Skeletal muscle cell (primary cell): Measurements from ENCODE around the gene ADARB2.

Experiments
- DNase-seq: peaks from one replicate; pipeline ENCODE4 v3.0.0-alpha.2; 2010; ENCODE audit warnings: low read depth
- H3K4me3 ChIP-seq: 2 replicates; pipeline ENCODE4 v1.5.1; 2011; ENCODE audit warnings: low read depth, mild to moderate bottlenecking, control low read depth, low read length, moderate library complexity

The ADARB2 gene

DNA sequence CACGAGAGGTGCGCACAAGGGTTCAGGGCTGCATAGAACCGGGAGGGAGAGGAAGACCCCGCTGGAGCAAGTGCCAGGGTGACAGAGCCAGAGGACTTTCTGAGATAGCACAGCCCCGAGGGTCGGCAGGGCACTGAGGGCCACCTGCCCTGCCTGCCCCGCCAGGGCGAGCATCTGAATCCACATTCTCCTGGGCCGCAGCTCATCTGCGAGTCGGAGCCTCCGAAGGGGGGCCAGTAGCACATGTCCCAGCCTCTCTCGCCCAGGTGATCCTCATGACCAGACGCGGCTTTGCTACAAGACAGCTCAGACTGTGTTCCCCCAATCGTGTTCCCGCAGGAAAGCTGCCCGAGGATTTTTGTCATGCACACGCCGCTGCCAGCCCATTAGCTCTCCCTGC is 71.2 kb downstream of the ADARB2 start:
- H3K4me3 ChIP-seq, result no peak overlapping the region
- no peak for DNase-seq

DNA sequence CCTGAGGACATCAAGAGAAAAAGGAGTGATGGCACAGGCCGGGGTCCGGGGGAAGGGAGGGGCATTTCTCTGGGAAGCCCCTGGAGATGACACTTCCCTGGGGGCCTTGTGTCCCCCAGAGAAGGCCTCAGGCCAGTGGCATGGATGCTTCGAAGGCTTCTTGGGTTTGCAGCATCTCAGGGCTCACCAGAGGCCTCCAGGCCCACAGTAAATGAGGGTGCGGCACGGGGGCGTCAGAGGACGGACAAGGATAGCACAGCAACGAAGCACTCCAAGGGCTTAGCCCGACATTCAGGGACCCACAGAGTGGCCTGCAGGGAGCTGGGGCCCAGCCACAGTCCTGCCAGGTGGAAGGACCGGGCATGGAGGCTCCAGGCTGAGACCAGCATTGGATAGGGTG is 71.6 kb downstream of the ADARB2 start:
- H3K4me3 ChIP-seq, result no peak overlapping the region
- DNase-seq, result no peak

DNA sequence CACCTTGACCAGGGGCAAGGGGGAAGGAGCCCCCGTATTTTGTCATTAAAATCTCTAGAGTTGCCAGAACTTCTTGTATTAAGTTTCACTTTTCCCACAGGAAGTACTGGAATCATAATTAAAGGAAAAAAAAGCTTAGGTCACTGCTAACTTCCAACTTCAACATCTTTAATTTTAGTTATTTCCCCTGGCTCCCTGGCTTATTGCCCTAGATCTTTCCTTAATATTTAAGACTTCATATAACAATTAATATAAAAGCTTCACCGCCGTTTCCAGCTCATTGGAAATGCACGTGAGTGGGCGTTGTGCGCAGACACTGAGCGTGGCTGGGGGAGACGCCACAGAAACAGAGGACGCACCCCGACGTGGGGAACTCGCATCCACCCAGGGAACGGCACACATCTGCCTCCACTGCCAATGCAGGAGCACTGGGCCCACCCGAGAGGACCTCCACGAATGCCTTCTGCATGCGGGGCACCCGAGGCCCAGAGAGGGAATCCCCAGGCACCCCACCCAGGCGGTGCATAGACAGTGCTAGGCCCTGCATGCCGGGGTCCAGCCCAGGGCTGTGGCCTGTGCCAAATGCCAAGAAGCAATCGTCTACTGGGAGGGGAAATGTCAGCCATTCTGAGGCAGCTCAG is 72.2 kb downstream of the ADARB2 start:
- DNase-seq, result no peak
- no peak overlapping the region for H3K4me3 ChIP-seq

DNA sequence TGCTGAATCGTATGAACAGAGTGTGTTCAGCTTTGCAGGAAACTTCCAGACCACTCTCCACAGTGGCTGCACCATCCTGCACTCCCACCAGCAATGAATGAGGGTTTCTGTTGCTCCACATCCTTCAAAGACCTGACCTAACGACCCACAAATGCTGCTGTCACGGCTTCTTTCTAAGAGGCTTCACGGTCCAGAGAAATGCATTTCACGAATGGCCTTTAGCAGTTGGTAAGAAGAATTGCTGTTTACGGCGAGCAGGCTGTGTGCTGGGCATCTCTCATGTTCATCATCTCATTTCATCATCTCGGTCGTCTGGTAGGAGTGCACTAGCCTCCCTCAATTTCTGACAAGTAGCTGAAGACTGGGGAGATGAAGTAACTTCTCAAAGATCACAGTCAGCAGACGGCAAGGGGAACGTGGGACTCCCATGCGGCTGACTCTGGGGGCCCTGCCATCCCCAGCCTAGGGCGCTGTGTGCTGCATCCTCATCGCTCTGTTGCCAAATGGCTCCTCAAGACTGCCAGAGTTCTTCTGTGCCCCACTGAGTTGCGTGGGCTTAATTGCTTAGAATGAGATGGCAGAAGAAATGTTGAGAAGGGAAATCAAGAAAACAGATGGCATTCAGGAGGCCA is 72.9 kb downstream of the ADARB2 start:
- H3K4me3 ChIP-seq, result no peak overlapping the region
- DNase-seq, result no peak

DNA sequence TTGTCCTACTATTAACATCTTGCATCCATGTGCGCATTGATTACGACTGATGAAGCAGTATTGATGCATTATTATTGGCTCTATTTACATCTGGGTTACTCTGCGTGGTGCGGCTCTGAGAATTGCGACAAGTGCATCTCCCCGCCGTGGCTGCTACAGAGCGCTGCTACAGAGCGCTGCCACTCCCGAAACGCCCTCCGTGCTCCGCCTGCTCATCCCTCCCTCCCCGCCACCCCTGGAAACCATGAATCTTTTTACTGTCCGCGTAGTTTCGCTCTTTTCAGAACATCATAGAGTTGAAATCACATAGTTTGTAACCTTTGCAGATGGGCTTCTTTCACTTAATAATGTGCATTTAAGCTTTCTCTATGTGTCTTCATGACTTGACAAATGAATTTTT is 74.1 kb downstream of the ADARB2 start:
- no peak for DNase-seq
- H3K4me3 ChIP-seq, result no peak overlapping the region

DNA sequence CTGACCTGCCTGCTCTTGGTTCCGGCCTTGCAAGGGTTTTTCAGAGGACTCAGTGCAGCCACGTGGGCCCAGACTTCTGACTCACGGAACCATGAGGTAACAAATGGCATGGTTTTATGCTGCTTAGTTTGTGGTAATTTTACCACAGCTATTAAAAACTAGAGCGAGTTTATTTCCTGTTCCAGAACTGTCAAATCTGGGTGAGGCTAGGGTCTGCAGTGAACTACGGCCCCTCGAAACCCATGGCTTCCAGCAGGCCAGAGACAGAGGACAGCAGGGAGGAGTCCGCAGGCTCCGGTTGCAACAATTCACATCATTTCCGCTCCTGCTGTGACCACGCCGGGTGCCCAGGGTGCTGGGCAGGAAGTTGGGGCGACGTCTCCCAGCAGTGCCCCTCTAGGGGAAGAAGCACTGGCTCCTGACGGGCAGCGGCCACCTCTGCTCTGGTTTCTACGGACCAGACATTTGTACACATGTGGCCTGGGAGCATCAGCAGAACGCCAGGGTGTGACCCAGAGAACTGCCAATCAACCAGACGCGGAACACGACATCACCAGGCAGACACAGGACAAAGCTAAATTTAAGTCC is 74.8 kb downstream of the ADARB2 start:
- no peak for DNase-seq
- no peak overlapping the region for H3K4me3 ChIP-seq

DNA sequence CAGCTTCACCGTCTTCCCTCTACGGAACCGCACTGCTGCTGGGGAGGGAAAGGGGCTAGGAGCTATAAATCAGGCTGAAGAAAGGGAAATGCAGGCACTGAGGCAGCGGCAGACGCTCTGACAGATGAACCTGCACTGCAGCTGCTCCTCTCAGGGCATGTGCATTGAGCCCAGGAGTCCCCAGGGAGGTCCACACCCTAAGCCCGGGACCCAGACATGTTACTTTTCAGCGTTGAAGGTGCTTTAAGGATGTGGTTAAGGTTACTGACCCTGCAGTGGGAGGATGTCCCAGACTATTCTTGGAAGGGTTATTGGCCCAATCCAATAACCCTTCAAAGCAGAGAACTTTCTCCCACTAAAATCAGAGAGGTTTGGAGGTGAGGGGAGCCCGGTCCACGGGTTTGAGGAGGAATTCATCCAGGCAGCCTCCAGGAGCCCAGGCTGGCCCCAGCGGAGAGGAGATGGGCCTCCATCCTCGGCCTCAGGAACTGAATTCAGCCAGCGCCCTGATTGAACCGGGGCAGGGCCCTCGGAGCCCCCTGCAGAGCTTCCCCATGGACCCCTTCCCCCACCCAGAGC is 75.4 kb downstream of the ADARB2 start:
- no peak overlapping the region for H3K4me3 ChIP-seq
- DNase-seq, result no peak

DNA sequence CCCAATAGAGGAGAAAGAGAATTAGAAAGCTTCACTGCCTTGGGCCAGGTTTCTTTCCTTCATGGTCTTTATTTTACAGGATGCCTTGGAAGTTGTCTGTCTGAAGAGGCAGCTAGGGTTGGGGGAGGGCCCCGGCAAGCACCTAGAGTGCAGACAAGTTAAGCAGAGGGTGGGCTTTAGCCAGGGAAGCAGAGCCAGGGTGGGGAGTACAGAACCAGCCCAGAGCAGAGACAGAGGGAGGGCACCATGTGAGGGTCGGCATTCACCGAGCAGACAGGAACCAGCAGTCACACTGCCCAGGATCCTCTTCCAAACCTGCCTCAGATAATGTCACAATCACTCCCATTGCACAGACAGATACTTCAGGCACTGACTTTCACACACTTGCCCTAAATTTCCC is 75.9 kb downstream of the ADARB2 start:
- DNase-seq, result no peak
- H3K4me3 ChIP-seq, result no peak overlapping the region

DNA sequence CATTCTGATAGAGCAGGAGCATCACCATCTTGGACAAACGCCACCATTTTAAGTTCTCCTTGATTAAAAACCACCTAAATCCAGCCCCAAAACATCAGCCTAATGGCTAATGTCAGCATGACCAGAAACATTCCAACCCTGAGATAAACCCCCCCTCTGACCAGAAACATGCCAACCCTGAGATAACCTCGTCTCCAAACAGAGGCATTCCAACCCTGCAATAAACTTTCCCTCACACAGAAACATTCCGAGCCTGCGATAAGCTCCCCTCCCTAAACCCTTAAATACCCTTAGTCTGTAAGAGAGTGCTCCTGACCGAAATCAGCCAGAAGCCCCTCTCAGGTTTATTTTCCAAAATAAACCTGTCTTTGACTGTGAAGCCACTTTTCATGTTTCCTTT is 76.5 kb downstream of the ADARB2 start:
- no peak for DNase-seq
- no peak overlapping the region for H3K4me3 ChIP-seq

DNA sequence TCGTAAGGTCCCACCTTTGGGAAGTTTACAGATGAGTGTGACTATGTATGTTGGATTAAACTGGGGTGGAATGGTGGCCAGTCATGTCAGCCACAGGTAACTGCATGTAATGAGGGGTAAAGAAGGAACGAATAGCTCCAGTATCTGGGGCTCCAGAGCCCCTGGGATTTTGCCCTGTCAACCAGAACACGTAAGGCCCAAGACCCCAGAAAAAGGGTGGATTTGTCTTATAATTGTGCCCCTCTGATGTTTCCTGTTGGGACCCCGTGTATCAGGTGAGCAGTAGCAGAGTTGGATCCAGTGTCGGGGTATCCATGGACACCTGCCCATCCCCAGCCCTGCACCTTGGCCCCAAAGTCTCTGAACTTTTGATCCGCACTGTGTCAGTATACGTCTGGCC is 76.9 kb downstream of the ADARB2 start:
- no peak for DNase-seq
- H3K4me3 ChIP-seq, result no peak overlapping the region

DNA sequence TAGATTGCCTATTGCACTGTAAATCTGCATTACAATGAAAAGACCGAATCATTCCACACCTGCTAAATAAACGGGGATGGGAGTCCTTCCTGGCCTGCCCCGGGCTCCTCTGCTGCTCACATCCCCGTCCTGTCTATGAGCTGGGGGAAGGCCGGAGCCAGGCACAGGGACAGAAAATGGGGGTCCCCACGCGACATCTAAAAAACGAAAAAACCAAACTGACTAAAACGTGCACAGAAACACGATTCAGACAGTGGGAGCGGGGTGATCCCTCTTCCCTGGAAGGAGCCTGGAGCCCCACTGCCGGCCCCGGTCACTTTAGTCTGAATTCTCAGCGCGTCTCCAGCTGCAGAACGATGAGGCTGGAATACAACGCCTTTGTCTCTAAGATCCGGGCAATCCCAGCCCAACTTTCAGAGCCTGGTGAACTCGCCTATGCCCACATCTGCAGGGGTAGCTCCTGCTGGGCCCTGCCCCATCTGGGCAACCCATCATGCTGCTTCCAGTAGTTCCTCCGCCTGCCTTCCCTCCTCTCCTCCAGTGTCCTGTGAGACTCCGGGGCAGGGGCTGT is 78.0 kb downstream of the ADARB2 start:
- no peak overlapping the region for H3K4me3 ChIP-seq
- no peak for DNase-seq

DNA sequence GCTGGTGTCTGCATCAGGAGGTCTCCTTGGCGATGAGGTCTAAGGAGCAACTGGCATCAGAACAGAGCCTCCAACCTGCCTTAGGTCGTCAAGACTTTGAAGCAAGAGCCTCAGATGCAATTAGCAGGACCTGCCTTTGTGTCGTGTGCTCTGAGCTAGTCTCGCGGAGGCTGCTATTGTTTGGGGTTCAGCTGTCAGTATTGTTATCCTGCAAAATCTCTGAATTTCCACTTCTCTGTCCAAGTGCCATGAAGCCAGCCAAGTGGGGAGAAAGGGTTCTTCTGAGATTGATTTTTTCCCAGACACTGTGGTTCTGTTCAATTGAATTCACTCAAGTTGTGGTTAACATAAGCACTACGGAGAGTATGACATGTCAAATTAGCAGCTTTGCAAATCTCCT is 78.7 kb downstream of the ADARB2 start:
- no peak for DNase-seq
- H3K4me3 ChIP-seq, result no peak overlapping the region

DNA sequence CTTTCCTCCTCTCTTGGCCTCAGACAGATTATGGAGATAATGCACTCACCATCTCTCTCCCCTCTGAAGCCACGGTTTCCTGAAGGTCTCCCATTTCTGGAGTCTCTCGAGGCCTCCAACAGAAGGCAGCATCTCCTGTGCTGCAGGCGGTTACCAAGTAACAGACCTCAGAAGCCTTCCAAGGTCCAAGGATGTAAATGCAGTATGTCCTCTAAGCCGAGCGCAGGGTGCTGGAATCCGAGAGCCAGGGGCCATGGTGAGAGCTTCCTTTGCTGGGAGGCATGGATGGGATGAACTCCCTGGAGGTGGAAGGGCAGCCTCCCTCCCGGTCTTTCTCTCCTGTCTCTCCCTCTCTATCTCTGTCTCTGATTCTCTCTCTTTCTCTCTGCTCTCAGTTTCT is 79.8 kb downstream of the ADARB2 start:
- no peak overlapping the region for H3K4me3 ChIP-seq

DNA sequence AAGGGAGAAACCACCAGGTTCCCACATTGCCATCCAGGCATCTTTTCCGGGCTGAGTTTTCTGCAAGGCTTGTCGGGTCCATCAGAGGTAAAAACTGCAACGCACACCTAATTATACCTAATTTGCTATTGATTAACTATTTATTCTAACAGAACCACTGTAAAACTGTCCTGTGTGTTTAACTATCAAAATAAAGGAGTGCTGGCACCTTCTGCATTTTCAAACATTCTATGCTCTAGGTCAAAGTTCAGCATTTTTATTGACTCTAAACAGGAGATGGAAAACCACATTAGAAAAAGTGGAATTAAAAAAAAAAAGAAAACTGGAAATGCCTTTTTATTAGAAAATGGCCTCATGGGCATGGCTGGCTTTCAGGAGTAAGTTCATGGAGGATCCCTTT is 82.0 kb downstream of the ADARB2 start:
- no peak for DNase-seq
- no peak overlapping the region for H3K4me3 ChIP-seq

More for the DNA sequence above, 79.8 kb downstream of the ADARB2 start:
- DNase-seq, result no peak

DNA sequence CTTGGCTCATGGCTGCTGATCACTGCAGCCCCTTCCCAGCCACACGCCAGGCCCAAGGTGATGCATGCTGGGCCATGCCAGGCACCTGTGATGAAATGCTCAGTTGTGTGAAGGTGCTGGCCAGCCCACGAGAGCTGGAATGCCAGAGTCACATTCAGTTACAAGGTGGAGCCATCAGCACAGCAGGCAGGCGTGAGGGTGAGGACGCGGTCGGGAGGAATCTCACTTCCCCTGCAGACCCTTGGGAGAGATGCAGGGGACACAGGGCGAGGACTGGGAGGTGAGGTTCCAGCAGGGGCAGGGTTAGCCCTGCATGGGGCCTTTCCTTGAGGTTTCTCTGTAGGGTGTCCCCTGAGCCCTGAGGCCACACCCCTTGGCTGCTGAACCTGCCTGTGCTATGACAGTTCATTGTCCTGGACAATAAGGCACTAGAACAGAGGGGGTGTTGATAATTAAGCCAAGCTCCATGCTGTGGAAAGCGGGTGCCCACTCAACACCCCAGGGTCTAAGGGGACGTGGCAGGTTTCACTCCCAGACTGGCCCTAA is 82.4 kb downstream of the ADARB2 start:
- no peak for DNase-seq
- H3K4me3 ChIP-seq, result no peak overlapping the region

DNA sequence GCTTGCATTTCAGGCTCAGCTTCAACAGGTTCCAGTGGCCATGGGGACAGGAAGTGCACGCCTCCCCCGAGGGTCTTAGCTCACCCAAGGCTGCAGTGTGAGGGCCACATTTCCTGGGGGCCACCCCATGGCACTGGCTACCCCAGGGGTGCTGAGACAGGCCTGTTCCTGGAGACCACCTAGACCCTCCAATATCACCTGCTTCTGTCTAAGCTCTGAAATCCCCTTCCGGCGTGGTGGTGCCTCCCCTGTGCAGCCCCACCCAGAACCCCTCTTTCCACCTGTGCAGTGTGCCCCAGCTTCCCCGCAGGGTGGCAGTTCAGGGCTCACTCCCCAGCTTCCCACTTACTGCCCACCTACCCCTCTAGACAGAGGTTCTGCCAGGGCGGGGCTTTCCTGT is 83.1 kb downstream of the ADARB2 start:
- no peak overlapping the region for H3K4me3 ChIP-seq
- no peak for DNase-seq

DNA sequence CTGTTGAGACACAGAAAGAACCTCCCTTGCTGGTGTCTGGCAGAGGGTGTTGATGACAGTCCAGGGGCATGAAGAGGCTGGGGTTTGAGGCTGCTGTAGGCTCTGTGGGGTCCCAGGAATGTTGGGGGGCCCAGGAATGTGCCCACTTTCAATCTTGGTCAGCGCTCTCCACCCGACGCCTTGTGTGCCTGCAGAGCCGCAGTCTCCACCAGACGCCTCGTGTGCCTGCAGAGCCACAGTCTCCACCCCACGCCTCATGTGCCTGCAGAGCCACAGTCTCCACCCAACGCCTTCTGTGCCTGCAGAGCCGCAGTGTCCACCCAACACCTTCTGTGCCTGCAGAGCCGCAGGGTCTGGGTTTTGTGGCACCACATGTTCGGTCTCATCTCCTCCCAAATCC is 84.0 kb downstream of the ADARB2 start:
- no peak overlapping the region for H3K4me3 ChIP-seq
- no peak for DNase-seq

DNA sequence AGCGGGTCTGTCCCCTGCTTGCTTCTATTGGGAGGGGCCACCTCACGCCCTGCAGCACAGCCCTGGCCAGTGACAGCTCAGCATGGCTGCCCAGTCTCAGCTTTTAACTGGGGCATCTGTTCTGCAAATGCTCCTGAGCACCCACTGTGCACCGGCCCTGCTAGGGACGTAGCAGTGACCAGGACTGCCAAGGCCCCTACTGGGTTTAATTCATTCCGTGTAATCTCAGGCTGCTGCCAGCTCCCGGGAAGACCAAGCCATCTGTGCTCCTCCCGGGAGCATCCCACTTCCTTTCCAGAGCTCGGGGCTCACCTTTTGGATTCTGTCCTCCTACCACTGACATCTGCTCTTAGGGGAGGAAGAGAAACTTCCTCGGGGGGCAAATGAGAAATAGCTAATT is 85.2 kb downstream of the ADARB2 start:
- no peak overlapping the region for H3K4me3 ChIP-seq
- no peak for DNase-seq

DNA sequence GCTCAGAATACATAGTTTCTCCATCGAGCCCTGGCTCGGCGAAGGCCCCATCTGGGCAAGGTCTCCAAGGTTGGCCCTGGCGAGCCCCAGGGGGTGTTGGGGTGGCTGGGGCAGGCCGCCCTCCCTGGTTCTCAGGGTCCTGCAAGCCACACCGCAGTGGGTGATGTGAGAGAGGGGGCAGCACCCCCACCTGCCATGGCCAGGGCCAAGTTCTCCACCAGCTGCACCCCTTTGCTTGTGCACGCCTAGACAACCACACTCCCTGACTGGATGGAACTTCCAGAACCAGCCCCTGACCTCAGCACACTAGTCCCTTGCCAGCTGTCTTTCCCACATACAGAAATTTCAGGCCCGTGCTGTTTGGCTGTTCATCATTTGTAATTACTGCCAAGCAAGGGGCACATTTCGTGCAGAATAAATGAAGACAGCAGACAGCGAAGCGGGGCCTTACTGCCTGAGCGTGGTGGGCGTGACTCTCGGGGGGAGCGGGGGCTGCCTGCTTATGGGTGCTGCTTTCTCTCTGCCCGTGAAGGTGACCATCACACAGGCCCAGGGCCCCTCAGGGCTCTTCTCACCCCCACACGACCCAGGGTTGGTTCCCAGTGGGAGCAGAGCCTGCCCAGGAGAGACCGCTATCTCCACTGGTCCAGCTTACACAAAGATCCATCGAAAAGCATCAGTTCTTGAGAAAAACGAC is 85.9 kb downstream of the ADARB2 start:
- no peak overlapping the region for H3K4me3 ChIP-seq
- DNase-seq, result no peak
